ENCODE measurements around the gene TROAP.
"Not testable (repeated sequence)": the region's sequence is repeated elsewhere in the genome, so short reads cannot be mapped to it uniquely, and the experiment has no call there.

Gene TROAP

DNA sequence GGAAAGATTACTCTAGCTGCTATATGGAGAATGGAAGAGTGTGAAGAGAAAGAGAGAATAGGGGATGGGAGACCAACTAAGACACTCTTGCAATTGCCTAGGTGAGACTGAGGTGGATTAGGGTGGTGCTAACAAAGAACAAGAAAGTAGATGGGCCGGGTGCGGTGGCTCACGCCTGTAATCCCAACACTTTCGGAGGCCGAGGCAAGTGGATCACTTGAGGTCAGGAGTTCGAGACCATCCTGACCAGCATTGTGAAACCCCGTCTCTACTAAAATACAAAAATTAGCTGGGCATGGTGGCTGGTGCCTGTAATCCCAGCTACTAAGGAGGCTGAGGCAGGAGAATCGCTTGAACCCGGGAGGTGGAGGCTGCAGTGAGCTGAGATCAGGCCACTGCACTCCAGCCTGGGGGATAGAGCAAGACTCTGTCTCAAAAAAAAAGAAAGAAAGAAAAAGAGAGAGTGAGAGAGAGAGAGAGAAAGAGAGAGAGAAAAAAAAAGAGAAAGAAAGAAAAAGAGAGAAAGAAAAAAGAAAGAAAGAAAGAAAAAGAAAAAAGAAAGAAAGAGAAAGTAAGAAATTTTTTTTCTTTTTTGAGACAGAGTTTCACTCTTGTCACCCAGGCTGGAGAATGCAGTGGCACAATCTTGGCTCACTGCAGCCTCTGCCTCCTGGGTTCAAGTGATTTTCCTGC lies 2.5 kb upstream of the TROAP start:
- H3K36me3 ChIP-seq (ENCODE audit: control insufficient read depth in 1 of 2, insufficient read depth in 2 of 2, low read length in 2 of 2); H3K9me3 ChIP-seq (ENCODE audit: control insufficient read depth in 1 of 2, low read length in 2 of 2); H3K27ac ChIP-seq (ENCODE audit: low read length); H3K27me3 ChIP-seq (ENCODE audit: low read depth, low read length); H3K4me3 ChIP-seq (ENCODE audit: low read depth in 1 of 2, low read length in 2 of 2): not testable (repeated sequence)
- H3K4me1 ChIP-seq (ENCODE audit: control insufficient read depth in 1 of 2, insufficient read depth in 2 of 2, low read length in 2 of 2): peaks cover 0 to 12% of the 10 kb centered on the region in 2 donors

DNA sequence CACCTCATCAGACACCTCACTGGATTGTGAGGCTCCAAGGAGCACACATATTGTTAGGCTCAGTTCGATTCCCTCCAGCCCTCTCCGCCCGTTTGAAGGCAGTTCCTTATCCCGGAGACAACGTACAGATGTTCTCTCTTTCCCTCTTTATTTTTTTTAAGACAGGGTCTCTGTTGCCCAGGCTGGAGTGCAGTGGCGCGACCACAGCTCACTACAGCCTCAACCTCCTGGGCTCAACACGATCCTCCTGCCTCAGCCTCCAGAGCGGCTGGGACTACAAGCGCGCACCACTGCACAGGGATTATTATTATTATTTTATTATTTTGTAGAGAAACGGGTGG lies 718 bp upstream of the TROAP start:
- Histone ChIP-seq H3K27me3 (ENCODE audit: low read depth, low read length) (no peaks in the 10 kb centered on the region), H3K9me3 (ENCODE audit: control insufficient read depth in 1 of 2, low read length in 2 of 2) (no peaks in the 10 kb centered on the region), H3K36me3 (ENCODE audit: control insufficient read depth in 1 of 2, insufficient read depth in 2 of 2, low read length in 2 of 2) (no peaks in the 10 kb centered on the region), H3K27ac (ENCODE audit: low read length) (no peak overlapping the region), H3K4me3 (ENCODE audit: low read depth in 1 of 2, low read length in 2 of 2) (peak overlapping the region; percentile 60 to 68), H3K4me1 (ENCODE audit: control insufficient read depth in 1 of 2, insufficient read depth in 2 of 2, low read length in 2 of 2) (peaks cover 0 to 12% of the 10 kb centered on the region in 2 donors)

DNA sequence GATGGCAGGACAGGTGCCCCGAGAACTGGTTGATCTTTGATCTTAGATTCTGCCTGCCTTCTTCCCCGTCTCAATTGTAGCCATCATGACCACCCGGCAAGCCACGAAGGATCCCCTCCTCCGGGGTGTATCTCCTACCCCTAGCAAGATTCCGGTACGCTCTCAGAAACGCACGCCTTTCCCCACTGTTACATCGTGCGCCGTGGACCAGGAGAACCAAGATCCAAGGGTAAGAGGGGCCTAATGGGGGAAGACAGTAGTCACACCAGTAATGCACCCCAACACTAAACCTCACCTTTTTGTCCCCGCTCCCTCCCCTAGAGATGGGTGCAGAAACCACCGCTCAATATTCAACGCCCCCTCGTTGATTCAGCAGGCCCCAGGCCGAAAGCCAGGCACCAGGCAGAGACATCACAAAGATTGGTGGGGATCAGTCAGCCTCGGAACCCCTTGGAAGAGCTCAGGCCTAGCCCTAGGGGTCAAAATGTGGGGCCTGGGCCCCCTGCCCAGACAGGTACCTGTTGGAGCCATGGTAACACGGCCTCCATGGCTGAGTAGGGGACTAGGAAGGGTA lies 556 bp downstream of the TROAP start:
- Histone ChIP-seq H3K27ac (ENCODE audit: low read length) (no peak overlapping the region), H3K4me3 (ENCODE audit: low read depth in 1 of 2, low read length in 2 of 2) (peak overlapping the region; percentile 60 to 68), H3K9me3 (ENCODE audit: control insufficient read depth in 1 of 2, low read length in 2 of 2) (no peaks in the 10 kb centered on the region)

DNA sequence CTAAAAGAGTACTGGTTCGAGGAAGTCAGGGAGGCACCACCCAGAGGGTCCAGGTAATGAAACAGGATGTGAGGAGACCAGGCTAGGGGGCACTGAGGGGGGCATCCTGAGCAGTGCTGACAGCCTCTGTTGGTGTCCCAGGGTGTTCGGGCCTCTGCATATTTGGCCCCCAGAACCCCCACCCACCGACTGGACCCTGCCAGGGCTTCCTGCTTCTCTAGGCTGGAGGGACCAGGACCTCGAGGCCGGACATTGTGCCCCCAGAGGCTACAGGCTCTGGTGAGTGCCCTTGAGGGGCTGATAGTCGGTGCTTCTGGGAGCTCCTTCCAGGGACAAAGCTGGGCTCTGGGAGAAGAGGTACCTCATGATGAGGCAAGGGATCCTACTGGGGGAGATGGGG lies 2.6 kb downstream of the TROAP start:
- Histone ChIP-seq H3K27ac (ENCODE audit: low read length) (no peak overlapping the region), H3K27me3 (ENCODE audit: low read depth, low read length) (no peaks in the 10 kb centered on the region), H3K36me3 (ENCODE audit: control insufficient read depth in 1 of 2, insufficient read depth in 2 of 2, low read length in 2 of 2) (no peaks in the 10 kb centered on the region), H3K9me3 (ENCODE audit: control insufficient read depth in 1 of 2, low read length in 2 of 2) (no peaks in the 10 kb centered on the region), H3K4me3 (ENCODE audit: low read depth in 1 of 2, low read length in 2 of 2) (no peak overlapping the region), H3K4me1 (ENCODE audit: control insufficient read depth in 1 of 2, insufficient read depth in 2 of 2, low read length in 2 of 2) (peaks cover 0 to 12% of the 10 kb centered on the region in 2 donors)

More for the DNA sequence above, 556 bp downstream of the TROAP start:
- peaks cover 0 to 12% of the 10 kb centered on the region in 2 donors for H3K4me1 ChIP-seq (ENCODE audit: control insufficient read depth in 1 of 2, insufficient read depth in 2 of 2, low read length in 2 of 2)
- H3K27me3 ChIP-seq (ENCODE audit: low read depth, low read length): no peaks in the 10 kb centered on the region
- H3K36me3 ChIP-seq (ENCODE audit: control insufficient read depth in 1 of 2, insufficient read depth in 2 of 2, low read length in 2 of 2): no peaks in the 10 kb centered on the region

DNA sequence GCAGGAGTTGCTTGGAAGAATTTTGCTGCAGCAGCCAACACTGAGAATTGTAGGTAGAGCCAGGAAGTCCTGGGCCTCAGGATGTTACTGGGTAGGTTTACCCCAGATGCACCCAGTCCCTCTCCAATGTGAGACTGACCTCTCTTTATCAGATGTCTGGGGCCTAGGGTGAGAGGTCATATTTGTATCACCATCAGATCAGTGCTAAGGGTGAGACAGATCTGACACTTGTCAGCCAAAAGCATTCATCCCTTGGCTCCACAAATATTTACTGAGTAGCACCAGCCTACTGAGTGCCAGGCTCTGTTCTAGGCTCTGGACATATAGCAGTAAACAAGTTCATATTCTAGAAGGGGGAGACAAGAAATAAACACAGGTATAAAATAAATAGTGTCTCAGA lies 4.3 kb downstream of the TROAP start:
- Histone ChIP-seq H3K27ac (ENCODE audit: low read length) (no peak overlapping the region), H3K36me3 (ENCODE audit: control insufficient read depth in 1 of 2, insufficient read depth in 2 of 2, low read length in 2 of 2) (no peaks in the 10 kb centered on the region), H3K9me3 (ENCODE audit: control insufficient read depth in 1 of 2, low read length in 2 of 2) (no peaks in the 10 kb centered on the region), H3K4me3 (ENCODE audit: low read depth in 1 of 2, low read length in 2 of 2) (no peak overlapping the region), H3K27me3 (ENCODE audit: low read depth, low read length) (peaks cover 3% of the 10 kb centered on the region), H3K4me1 (ENCODE audit: control insufficient read depth in 1 of 2, insufficient read depth in 2 of 2, low read length in 2 of 2) (peaks cover 0 to 9% of the 10 kb centered on the region in 2 donors)

DNA sequence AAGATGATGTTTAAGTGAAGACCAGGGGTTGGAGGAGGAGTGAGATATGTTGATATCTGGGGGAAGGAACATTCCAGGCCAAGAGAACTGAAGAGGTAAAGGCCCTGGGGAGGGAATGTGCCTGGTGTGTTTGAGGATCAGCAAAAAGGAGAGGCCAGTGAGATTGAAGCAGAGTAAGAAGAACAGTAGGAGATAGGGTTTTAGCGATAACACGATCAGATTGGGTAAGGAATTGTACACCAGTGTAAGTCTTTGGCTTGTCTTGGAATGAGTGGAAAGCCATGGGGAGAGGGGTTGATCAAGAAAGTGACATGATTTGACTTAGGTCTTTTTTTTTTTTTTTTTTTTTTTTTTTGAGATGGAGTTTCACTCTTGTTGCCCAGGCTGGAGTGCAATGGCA lies 4.8 kb downstream of the TROAP start:
- no peaks in the 10 kb centered on the region for H3K9me3 ChIP-seq (ENCODE audit: control insufficient read depth in 1 of 2, low read length in 2 of 2)
- H3K4me1 ChIP-seq (ENCODE audit: control insufficient read depth in 1 of 2, insufficient read depth in 2 of 2, low read length in 2 of 2): peaks cover 0 to 9% of the 10 kb centered on the region in 2 donors
- H3K27me3 ChIP-seq (ENCODE audit: low read depth, low read length): peaks cover 3% of the 10 kb centered on the region
- H3K36me3 ChIP-seq (ENCODE audit: control insufficient read depth in 1 of 2, insufficient read depth in 2 of 2, low read length in 2 of 2): no peaks in the 10 kb centered on the region
- no peak overlapping the region for H3K27ac ChIP-seq (ENCODE audit: low read length)
- no peak overlapping the region for H3K4me3 ChIP-seq (ENCODE audit: low read depth in 1 of 2, low read length in 2 of 2)

DNA sequence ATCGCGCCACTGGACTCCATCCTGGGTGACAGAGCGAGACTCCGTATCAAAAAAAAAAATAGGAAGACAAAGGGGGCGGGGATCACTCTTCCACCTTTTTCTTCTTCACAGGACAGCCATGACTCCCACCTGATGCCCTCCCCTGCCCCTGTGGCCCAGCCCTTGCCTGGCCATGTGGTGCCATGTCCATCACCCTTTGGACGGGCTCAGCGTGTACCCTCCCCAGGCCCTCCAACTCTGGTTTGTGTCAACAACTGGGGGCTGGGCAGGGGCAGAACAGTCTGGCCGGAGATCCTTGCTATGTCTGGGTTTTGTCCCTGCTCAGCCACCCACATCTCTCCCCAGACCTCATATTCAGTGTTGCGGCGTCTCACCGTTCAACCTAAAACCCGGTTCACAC lies 5.8 kb downstream of the TROAP start:
- no peaks in the 10 kb centered on the region for H3K36me3 ChIP-seq (ENCODE audit: control insufficient read depth in 1 of 2, insufficient read depth in 2 of 2, low read length in 2 of 2)
- no peaks in the 10 kb centered on the region for H3K9me3 ChIP-seq (ENCODE audit: control insufficient read depth in 1 of 2, low read length in 2 of 2)
- H3K27ac ChIP-seq (ENCODE audit: low read length): no peak overlapping the region
- H3K4me3 ChIP-seq (ENCODE audit: low read depth in 1 of 2, low read length in 2 of 2): no peak overlapping the region
- H3K4me1 ChIP-seq (ENCODE audit: control insufficient read depth in 1 of 2, insufficient read depth in 2 of 2, low read length in 2 of 2): peaks cover 0 to 8% of the 10 kb centered on the region in 2 donors
- H3K27me3 ChIP-seq (ENCODE audit: low read depth, low read length): peaks cover 9% of the 10 kb centered on the region

DNA sequence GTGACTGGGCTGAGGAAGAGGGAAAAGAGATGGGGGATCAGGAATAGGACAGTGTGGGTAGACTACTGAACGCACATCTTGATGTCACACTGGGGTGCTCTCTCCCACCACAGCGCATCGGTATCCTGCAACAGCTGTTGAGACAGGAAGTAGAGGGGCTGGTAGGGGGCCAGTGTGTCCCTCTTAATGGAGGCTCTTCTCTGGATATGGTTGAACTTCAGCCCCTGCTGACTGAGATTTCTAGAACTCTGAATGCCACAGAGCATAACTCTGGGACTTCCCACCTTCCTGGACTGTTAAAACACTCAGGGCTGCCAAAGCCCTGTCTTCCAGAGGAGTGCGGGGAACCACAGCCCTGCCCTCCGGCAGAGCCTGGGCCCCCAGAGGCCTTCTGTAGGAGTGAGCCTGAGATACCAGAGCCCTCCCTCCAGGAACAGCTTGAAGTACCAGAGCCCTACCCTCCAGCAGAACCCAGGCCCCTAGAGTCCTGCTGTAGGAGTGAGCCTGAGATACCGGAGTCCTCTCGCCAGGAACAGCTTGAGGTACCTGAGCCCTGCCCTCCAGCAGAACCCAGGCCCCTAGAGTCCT lies 7.1 kb downstream of the TROAP start:
- Histone ChIP-seq H3K36me3 (ENCODE audit: control insufficient read depth in 1 of 2, insufficient read depth in 2 of 2, low read length in 2 of 2) (no peaks in the 10 kb centered on the region), H3K4me3 (ENCODE audit: low read depth in 1 of 2, low read length in 2 of 2) (no peak overlapping the region), H3K9me3 (ENCODE audit: control insufficient read depth in 1 of 2, low read length in 2 of 2) (no peaks in the 10 kb centered on the region), H3K4me1 (ENCODE audit: control insufficient read depth in 1 of 2, insufficient read depth in 2 of 2, low read length in 2 of 2) (peaks cover 0 to 8% of the 10 kb centered on the region in 2 donors), H3K27ac (ENCODE audit: low read length) (no peak overlapping the region), H3K27me3 (ENCODE audit: low read depth, low read length) (peaks cover 19% of the 10 kb centered on the region)

DNA sequence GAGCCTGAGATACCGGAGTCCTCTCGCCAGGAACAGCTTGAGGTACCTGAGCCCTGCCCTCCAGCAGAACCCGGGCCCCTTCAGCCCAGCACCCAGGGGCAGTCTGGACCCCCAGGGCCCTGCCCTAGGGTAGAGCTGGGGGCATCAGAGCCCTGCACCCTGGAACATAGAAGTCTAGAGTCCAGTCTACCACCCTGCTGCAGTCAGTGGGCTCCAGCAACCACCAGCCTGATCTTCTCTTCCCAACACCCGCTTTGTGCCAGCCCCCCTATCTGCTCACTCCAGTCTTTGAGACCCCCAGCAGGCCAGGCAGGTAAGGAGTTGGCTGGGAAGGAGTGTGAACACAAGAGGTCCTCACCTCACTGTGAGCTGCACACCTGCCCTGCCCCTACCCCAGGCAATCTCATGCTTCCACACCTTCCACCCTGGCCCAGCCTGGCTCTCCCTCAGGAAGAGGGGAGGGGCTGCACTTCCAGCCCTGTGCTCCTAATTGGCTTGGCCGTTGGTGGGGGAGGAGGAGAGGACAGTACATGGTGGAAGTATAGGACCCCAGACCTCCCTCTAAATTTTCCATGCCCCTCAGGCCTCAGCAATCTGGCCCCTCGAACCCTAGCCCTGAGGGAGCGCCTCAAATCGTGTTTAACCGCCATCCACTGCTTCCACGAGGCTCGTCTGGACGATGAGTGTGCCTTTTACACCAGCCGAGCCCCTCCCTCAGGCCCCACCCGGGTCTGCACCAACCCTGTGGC lies 7.8 kb downstream of the TROAP start:
- no peak overlapping the region for H3K4me3 ChIP-seq (ENCODE audit: low read depth in 1 of 2, low read length in 2 of 2)
- peaks cover 0 to 8% of the 10 kb centered on the region in 2 donors for H3K4me1 ChIP-seq (ENCODE audit: control insufficient read depth in 1 of 2, insufficient read depth in 2 of 2, low read length in 2 of 2)
- no peaks in the 10 kb centered on the region for H3K9me3 ChIP-seq (ENCODE audit: control insufficient read depth in 1 of 2, low read length in 2 of 2)
- H3K27me3 ChIP-seq (ENCODE audit: low read depth, low read length): peaks cover 26% of the 10 kb centered on the region
- no peaks in the 10 kb centered on the region for H3K36me3 ChIP-seq (ENCODE audit: control insufficient read depth in 1 of 2, insufficient read depth in 2 of 2, low read length in 2 of 2)
- H3K27ac ChIP-seq (ENCODE audit: low read length): no peak overlapping the region

DNA sequence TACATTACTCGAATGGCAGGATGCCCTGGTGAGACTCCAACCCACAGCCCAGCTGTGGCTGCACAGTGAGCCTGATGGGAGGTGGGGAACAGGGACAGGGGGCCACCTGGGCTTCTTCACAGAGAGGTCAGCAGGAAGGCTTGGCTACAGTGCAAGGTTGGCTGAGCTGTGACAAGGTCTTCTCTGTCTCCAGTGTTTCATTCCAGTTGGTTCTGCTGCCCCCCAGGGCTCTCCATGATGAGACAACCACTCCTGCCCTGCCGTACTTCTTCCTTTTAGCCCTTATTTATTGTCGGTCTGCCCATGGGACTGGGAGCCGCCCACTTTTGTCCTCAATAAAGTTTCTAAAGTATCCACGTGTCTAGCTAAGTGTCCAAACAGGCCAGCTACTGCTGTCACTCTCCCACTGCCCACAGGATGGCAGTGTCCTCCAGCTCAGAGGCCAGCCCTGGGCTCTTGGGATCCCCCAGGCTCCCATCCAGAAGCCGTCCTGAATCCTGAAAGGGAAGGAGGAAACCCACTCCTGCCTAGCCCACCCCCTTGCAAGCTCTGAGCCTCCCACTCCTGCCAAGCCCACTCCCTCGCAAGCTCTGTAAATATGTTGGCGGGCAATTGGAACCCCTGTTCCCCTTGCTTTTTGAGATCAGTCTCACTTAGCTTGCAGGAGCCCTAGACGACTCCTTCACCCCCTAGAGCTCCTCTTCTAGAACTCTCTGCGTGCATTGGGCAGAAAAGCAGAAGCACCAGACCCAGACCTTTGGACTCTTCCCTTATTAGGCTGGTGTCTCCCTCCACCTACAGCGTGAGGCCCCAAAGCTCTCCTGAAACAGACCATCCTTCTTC lies 8.5 kb downstream of the TROAP start:
- H3K4me1 ChIP-seq (ENCODE audit: control insufficient read depth in 1 of 2, insufficient read depth in 2 of 2, low read length in 2 of 2): peaks cover 0 to 14% of the 10 kb centered on the region in 2 donors
- peaks cover 33% of the 10 kb centered on the region for H3K27me3 ChIP-seq (ENCODE audit: low read depth, low read length)

DNA sequence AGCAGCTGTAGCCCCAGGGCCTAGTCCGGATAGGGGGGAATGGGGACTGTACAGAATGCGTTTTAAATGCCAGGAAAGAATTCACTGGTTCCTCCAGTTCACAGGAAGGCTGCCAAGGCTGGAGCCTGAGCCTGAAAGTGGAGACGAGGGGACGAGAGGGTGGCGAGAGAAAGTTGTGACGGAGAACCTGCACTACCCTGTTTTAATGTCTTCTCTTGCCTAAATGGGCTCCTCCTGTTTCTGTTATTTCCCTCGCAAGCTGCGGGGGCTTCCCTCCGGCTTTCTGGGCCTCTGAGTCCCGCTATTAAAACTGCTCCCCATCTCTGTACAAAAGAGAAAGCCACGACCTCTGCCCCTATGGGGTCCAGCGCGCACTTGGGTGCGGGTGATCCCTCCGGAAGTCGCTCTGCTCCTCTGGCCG lies 9.4 kb downstream of the TROAP start:
- H3K4me3 ChIP-seq (ENCODE audit: low read depth in 1 of 2, low read length in 2 of 2): no peak overlapping the region
- H3K27me3 ChIP-seq (ENCODE audit: low read depth, low read length): peaks cover 42% of the 10 kb centered on the region
- H3K27ac ChIP-seq (ENCODE audit: low read length): no peak overlapping the region
- H3K9me3 ChIP-seq (ENCODE audit: control insufficient read depth in 1 of 2, low read length in 2 of 2): no peaks in the 10 kb centered on the region
- no peaks in the 10 kb centered on the region for H3K36me3 ChIP-seq (ENCODE audit: control insufficient read depth in 1 of 2, insufficient read depth in 2 of 2, low read length in 2 of 2)
- H3K4me1 ChIP-seq (ENCODE audit: control insufficient read depth in 1 of 2, insufficient read depth in 2 of 2, low read length in 2 of 2): peaks cover 0 to 22% of the 10 kb centered on the region in 2 donors

More for the DNA sequence above, 8.5 kb downstream of the TROAP start:
- H3K4me3 ChIP-seq (ENCODE audit: low read depth in 1 of 2, low read length in 2 of 2): no peak overlapping the region
- H3K36me3 ChIP-seq (ENCODE audit: control insufficient read depth in 1 of 2, insufficient read depth in 2 of 2, low read length in 2 of 2): no peaks in the 10 kb centered on the region
- no peaks in the 10 kb centered on the region for H3K9me3 ChIP-seq (ENCODE audit: control insufficient read depth in 1 of 2, low read length in 2 of 2)
- no peak overlapping the region for H3K27ac ChIP-seq (ENCODE audit: low read length)
